ENCODE results near the gene TULP4. TPM values are rescaled to one million over a fixed set of nuclear protein-coding genes. Genes with fewer than 3 reads are reported as not detected.

TULP4 gene
- total RNA-seq, 2 donors from 2014 or later, result 111 to 119 TPM

DNA sequence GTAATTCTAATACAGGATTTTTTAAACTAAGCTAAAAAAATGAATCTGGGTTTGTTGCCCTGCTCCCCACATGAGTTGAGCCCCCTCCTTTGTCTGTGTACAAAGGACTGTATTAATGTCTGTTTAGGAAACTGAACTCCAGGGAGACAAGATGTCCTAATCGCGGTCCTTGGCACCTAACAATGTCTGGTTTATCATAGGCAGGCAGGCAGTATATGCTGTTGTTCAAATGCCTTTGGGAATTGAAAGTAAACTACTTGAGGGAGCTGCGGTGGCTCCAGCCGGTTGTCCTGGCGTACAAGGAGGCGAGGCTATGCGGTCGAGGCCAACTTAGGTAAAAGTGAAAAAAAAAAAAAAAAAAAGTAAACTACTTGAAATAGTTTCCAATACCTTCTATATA is 98.5 kb downstream of the TULP4 start:
- H3K36me3 ChIP-seq, result no peaks in the 10 kb centered on the region
- H3K4me3 ChIP-seq, result no peak overlapping the region
- TF ChIP-seq, protein P1, sequence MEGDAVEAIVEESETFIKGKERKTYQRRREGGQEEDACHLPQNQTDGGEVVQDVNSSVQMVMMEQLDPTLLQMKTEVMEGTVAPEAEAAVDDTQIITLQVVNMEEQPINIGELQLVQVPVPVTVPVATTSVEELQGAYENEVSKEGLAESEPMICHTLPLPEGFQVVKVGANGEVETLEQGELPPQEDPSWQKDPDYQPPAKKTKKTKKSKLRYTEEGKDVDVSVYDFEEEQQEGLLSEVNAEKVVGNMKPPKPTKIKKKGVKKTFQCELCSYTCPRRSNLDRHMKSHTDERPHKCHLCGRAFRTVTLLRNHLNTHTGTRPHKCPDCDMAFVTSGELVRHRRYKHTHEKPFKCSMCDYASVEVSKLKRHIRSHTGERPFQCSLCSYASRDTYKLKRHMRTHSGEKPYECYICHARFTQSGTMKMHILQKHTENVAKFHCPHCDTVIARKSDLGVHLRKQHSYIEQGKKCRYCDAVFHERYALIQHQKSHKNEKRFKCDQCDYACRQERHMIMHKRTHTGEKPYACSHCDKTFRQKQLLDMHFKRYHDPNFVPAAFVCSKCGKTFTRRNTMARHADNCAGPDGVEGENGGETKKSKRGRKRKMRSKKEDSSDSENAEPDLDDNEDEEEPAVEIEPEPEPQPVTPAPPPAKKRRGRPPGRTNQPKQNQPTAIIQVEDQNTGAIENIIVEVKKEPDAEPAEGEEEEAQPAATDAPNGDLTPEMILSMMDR (IDR thresholded peaks at IDR 0.05), result no peak
- TF ChIP-seq POLR2AphosphoS5 (IDR thresholded peaks at IDR 0.05) (no peak), POLR2A (IDR thresholded peaks at IDR 0.05) (no peak)
- WGBS, result 84% methylated on average over 8 of the region's 8 CpGs
- DNase-seq (ENCODE audit: low spot score), result no peak
- H3K27ac ChIP-seq, result no peak overlapping the region
- intact Hi-C loops (cut with DNase I), result no loop called here
- H3K27me3 ChIP-seq (replicated peaks; ENCODE audit: insufficient read depth), result no peaks in the 10 kb centered on the region
- no peaks in the 10 kb centered on the region for H3K4me1 ChIP-seq (replicated peaks)
- no peaks in the 10 kb centered on the region for H3K9me3 ChIP-seq

DNA sequence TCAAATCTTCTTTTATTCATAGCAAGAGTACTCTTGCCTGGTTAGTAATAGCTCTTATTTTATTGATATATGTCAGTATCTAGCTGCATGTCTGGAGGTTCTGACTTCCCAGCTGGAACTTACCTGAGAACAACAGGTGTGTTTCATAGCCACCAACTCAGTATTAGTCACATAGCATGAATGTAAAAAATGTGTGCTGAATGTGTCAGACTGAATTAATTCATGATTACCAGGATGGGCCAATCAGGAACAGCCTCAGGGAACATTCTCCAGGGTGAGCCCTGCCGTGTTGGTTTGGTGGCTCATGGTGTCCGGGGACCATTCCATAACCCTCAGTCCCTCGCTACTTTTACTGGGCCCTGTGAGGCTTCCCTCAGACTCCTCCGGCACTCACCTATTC is 99.7 kb downstream of the TULP4 start:
- Histone ChIP-seq H3K9me3 (no peaks in the 10 kb centered on the region), H3K4me3 (no peak overlapping the region), H3K4me1 (replicated peaks) (no peaks in the 10 kb centered on the region), H3K36me3 (no peaks in the 10 kb centered on the region), H3K27me3 (replicated peaks; ENCODE audit: insufficient read depth) (no peaks in the 10 kb centered on the region), H3K27ac (no peak overlapping the region)
- WGBS, result 88% methylated on average over 4 of the region's 4 CpGs
- no peak for DNase-seq (ENCODE audit: low spot score)
- TF ChIP-seq POLR2A (IDR thresholded peaks at IDR 0.05), result no peak
- TF ChIP-seq POLR2AphosphoS5 (IDR thresholded peaks at IDR 0.05), result no peak
- TF ChIP-seq, protein P1 (IDR thresholded peaks at IDR 0.05), result no peak
- intact Hi-C loops (cut with DNase I), result no loop called here

DNA sequence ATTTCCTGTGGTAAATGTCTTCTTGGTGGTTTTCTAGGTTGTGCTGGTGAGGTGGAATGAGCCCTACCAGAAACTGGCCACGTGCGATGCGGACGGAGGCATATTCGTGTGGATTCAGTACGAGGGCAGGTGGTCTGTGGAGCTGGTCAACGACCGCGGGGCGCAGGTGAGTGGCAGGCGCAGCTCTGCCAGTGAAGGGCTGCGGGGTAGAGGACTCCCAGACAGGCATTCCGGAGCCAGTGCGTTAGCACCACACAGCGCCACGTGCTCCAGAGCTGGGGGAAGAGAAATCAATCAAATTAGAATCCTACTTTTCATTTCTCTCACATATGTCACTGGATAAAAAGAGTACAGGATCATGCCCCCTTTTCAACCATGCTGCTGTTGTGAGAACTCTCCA is 100.8 kb downstream of the TULP4 start:
- Histone ChIP-seq H3K27me3 (replicated peaks; ENCODE audit: insufficient read depth) (no peaks in the 10 kb centered on the region), H3K36me3 (no peaks in the 10 kb centered on the region), H3K27ac (no peak overlapping the region), H3K9me3 (no peaks in the 10 kb centered on the region), H3K4me3 (no peak overlapping the region), H3K4me1 (replicated peaks) (no peaks in the 10 kb centered on the region)
- WGBS, result 94% methylated on average over 16 of the region's 16 CpGs
- intact Hi-C loops (cut with DNase I), result no loop called here
- TF ChIP-seq, protein P1 (IDR thresholded peaks at IDR 0.05), result no peak
- TF ChIP-seq POLR2AphosphoS5 (IDR thresholded peaks at IDR 0.05) (no peak), POLR2A (IDR thresholded peaks at IDR 0.05) (no peak)
- no peak for DNase-seq (ENCODE audit: low spot score)

DNA sequence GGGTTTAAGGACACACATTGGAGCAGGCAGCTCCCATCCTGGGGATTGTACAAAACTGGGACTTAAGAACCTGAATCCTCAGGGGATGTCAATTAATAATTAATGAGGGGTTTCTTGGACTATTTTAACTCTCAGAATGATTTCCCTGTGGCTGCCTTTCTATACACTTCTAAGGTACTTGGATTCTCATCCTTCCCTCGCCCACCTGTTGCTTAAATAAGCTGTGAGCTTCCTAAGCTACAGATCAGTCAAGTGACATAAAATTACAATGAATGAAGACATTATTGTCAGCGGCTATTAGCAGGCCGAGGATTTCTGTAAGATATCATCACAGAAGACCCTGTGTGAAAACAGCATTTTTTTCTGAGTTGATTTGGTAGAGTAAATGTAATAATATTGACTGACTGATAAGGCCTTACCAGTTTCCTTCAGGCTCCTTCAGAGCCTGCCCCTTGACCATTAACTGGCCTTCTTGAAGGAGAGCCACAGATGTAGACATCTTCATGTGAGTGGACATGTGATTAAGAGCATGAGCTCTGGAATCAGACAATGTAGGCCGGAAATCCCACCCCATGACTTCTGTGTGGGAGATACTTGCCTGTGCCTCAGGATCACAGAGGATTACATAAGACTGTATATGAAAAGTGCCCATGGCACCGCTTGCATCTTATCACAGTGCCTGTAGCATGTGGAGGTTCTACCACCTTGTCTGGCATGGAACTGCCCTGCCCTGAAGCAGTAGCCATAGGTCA is 101.7 kb downstream of the TULP4 start:
- intact Hi-C loops (cut with DNase I), result no loop called here
- H3K4me3 ChIP-seq, result no peak overlapping the region
- 95% methylated on average over 5 of the region's 5 CpGs for WGBS
- no peaks in the 10 kb centered on the region for H3K9me3 ChIP-seq
- DNase-seq (ENCODE audit: low spot score), result no peak
- no peak for TF ChIP-seq POLR2A (IDR thresholded peaks at IDR 0.05)
- TF ChIP-seq, protein P1 (IDR thresholded peaks at IDR 0.05), result no peak
- no peak for TF ChIP-seq POLR2AphosphoS5 (IDR thresholded peaks at IDR 0.05)
- H3K27ac ChIP-seq, result no peak overlapping the region
- no peaks in the 10 kb centered on the region for H3K4me1 ChIP-seq (replicated peaks)
- H3K27me3 ChIP-seq (replicated peaks; ENCODE audit: insufficient read depth), result no peaks in the 10 kb centered on the region
- no peaks in the 10 kb centered on the region for H3K36me3 ChIP-seq

DNA sequence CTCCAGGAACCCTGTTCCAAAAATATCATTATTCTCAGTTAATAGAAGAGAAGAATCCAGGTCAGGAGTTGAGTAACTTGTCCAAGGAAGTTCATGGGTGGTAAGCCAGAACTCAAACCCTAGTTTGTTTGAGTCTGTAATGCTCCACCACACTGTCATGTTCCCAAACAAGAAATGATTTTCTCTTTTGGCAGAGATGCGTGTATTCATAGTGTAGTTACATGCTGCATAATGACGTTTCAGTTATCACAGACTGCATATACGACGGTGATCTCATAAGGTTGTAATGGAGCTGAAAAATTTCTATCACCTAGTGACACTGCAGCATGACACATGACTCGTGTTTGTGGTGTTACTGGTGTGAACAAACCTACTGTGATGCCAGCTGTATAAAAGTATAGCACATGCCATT is 102.6 kb downstream of the TULP4 start:
- Histone ChIP-seq H3K4me3 (no peak overlapping the region), H3K9me3 (no peaks in the 10 kb centered on the region), H3K27me3 (replicated peaks; ENCODE audit: insufficient read depth) (no peaks in the 10 kb centered on the region), H3K4me1 (replicated peaks) (no peaks in the 10 kb centered on the region), H3K36me3 (no peaks in the 10 kb centered on the region), H3K27ac (no peak overlapping the region)
- intact Hi-C loops (cut with DNase I), result no loop called here
- 78% methylated on average over 5 of the region's 5 CpGs for WGBS
- DNase-seq (ENCODE audit: low spot score), result no peak
- no peak for TF ChIP-seq POLR2A (IDR thresholded peaks at IDR 0.05)
- TF ChIP-seq, protein P1 (IDR thresholded peaks at IDR 0.05), result no peak
- TF ChIP-seq POLR2AphosphoS5 (IDR thresholded peaks at IDR 0.05), result no peak

Measured in prostate gland (tissue), 2 donors.